SK-N-SH treated with all-trans-retinoic acid at 6 μM for 48 hours (cell line): ENCODE data around the gene KLHL35.
A peak's percentile ranks its signal among the peaks of the same experiment; 100 is the strongest.

ENCODE experiments used
- ATAC-seq: fragments of 200-7000 bp; cut with Tn5 transposase; 3 replicates; pipeline ENCODE4 v1.9.1; 2020; ENCODE audit warnings: mild to moderate bottlenecking, moderate library complexity
- CREB5 ChIP-seq: fragments of 250-450 bp; sonication (Bioruptor Pico); IDR thresholded peaks from 2 replicates; pipeline ENCODE4 v1.5.1; 2020; ENCODE audit warnings: low read depth, mild to moderate bottlenecking, moderate library complexity
- CSRNP3 ChIP-seq: fragments of 250-450 bp; sonication (Bioruptor Pico); IDR thresholded peaks from 2 replicates; pipeline ENCODE4 v1.5.1; 2021; ENCODE audit warnings: mild to moderate bottlenecking, moderate library complexity
- ESRRG ChIP-seq: fragments of 250-450 bp; sonication (Bioruptor Pico); IDR thresholded peaks from 2 replicates; pipeline ENCODE4 v1.6.1; 2021; ENCODE audit warnings: mild to moderate bottlenecking
- GLIS3 ChIP-seq: fragments of 250-450 bp; sonication (Bioruptor Pico); IDR thresholded peaks from 2 replicates; pipeline ENCODE4 v1.5.0; 2020; ENCODE audit warnings: mild to moderate bottlenecking, moderate library complexity
- ISL1 ChIP-seq: fragments of 250-450 bp; sonication (Bioruptor Pico); IDR thresholded peaks from 2 replicates; pipeline ENCODE4 v2.1.2; 2022; ENCODE audit warnings: mild to moderate bottlenecking, moderate library complexity
- PATZ1 ChIP-seq: fragments of 250-450 bp; sonication (Bioruptor Pico); IDR thresholded peaks from 2 replicates; pipeline ENCODE4 v1.8.0; 2020; ENCODE audit warnings: mild to moderate bottlenecking, moderate library complexity, borderline replicate concordance
- PPARA ChIP-seq: fragments of 250-450 bp; sonication (Bioruptor Pico); IDR thresholded peaks from 2 replicates; pipeline ENCODE4 v1.5.0; 2020; ENCODE audit warnings: mild to moderate bottlenecking, borderline replicate concordance
- RARB ChIP-seq: fragments of 250-450 bp; sonication (Bioruptor Pico); IDR thresholded peaks from 2 replicates; pipeline ENCODE4 v1.8.0; 2021; ENCODE audit warnings: mild to moderate bottlenecking, moderate library complexity
- SNAI2 ChIP-seq: fragments of 250-450 bp; sonication (Bioruptor Pico); IDR thresholded peaks from 2 replicates; pipeline ENCODE4 v1.5.0; 2020; ENCODE audit warnings: mild to moderate bottlenecking, moderate library complexity
- TSHZ2 ChIP-seq: fragments of 250-450 bp; sonication (Bioruptor Pico); IDR thresholded peaks from 2 replicates; pipeline ENCODE4 v1.5.0; 2020; ENCODE audit warnings: mild to moderate bottlenecking, moderate library complexity
- ZC3H10 ChIP-seq: fragments of 250-450 bp; sonication (Bioruptor Pico); IDR thresholded peaks from 2 replicates; pipeline ENCODE4 v1.5.1; 2021; ENCODE audit warnings: mild to moderate bottlenecking, moderate library complexity
- ZFP3 ChIP-seq: fragments of 250-450 bp; sonication (Bioruptor Pico); IDR thresholded peaks from 2 replicates; pipeline ENCODE4 v1.5.0; 2020; ENCODE audit warnings: mild to moderate bottlenecking, moderate library complexity
- ZNF565 ChIP-seq: fragments of 450-650 bp; formaldehyde crosslinking; conservative IDR thresholded peaks from 2 replicates; pipeline ENCODE4 v1.5.0; 2020; ENCODE audit warnings: low read depth, mild to moderate bottlenecking, moderate library complexity
- ZNF70 ChIP-seq: fragments of 450-650 bp; formaldehyde crosslinking; IDR thresholded peaks from 2 replicates; pipeline ENCODE4 v1.5.0; 2020; ENCODE audit warnings: mild to moderate bottlenecking, moderate library complexity
- ZNF8 ChIP-seq: fragments of 450-650 bp; formaldehyde crosslinking; IDR thresholded peaks from 2 replicates; pipeline ENCODE4 v1.5.0; 2020; ENCODE audit warnings: mild to moderate bottlenecking, moderate library complexity

Gene KLHL35

GRCh38 chr11:75388386-75389275 is 44.4 kb downstream of the KLHL35 start (continued):
- TF ChIP-seq TSHZ2 (CRISPR knock-in tag) (no peak), ZNF8 (CRISPR knock-in tag) (no peak), SNAI2 (CRISPR knock-in tag) (no peak), ZFP3 (CRISPR knock-in tag) (no peak), GLIS3 (CRISPR knock-in tag) (no peak)

- no peak for ATAC-seq
- TF ChIP-seq ZNF565: no peak
- no peak for TF ChIP-seq ZNF70 (CRISPR knock-in tag)
- TF ChIP-seq, all 23 proteins: peak for 0
Observed at GRCh38 chr11:75387736-75388294, 45.2 kb downstream of the KLHL35 start.

- TF ChIP-seq RARB (CRISPR knock-in tag) (no peak), PATZ1 (CRISPR knock-in tag) (no peak), ZC3H10 (CRISPR knock-in tag) (no peak), ZFP3 (CRISPR knock-in tag) (no peak), PPARA (CRISPR knock-in tag) (no peak), ZNF8 (CRISPR knock-in tag) (no peak), CSRNP3 (CRISPR knock-in tag) (no peak), TSHZ2 (CRISPR knock-in tag) (no peak)
- no peak; the same call in 2 of the 3 replicates for ATAC-seq
Observed at GRCh38 chr11:75386942-75387630, 45.9 kb downstream of the KLHL35 start.

GRCh38 chr11:75384438-75385080 is 48.4 kb downstream of the KLHL35 start:
- ATAC-seq: peak; percentile 91
- no peak for TF ChIP-seq ESRRG (CRISPR knock-in tag)
- no peak for TF ChIP-seq GLIS3 (CRISPR knock-in tag)
- no peak for TF ChIP-seq CSRNP3 (CRISPR knock-in tag)
- no peak for TF ChIP-seq ZNF565
- no peak for TF ChIP-seq ISL1 (CRISPR knock-in tag)
- no peak for TF ChIP-seq TSHZ2 (CRISPR knock-in tag)
- TF ChIP-seq CREB5 (CRISPR knock-in tag): no peak
